ENCODE results near the gene SPARC. TPM values are rescaled to one million over a fixed set of nuclear protein-coding genes. Genes with fewer than 3 reads are reported as not detected.

The SPARC gene
- total RNA-seq, 2 experiments from 2014 or later, result not detected

DNA sequence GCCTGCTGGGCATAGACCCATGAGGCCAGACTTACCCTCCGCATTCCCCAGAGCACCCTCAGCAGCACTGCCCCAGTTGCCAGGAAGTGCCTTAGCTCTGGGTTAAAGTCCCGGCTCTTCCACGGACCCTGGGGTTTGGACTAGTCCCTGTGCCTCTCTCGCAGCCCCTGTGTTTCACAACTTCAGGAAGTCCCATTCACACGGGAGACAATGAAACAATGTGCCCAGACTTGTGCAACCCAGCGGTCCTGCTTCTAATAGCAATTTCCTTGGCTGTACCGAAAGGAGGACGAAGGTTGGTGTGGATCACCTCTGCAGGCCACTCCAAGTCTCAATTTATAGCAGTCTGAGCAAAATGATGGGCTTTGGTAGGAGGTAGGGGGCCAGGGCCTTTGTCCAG lies 53.8 kb downstream of the SPARC start:
- intact Hi-C loops (cut with micrococcal nuclease), result no loop called here
- H3K4me1 Mint-ChIP-seq (ENCODE audit: low read depth), result no peaks in the 10 kb centered on the region
- H3K4me3 Mint-ChIP-seq, result no peak overlapping the region

DNA sequence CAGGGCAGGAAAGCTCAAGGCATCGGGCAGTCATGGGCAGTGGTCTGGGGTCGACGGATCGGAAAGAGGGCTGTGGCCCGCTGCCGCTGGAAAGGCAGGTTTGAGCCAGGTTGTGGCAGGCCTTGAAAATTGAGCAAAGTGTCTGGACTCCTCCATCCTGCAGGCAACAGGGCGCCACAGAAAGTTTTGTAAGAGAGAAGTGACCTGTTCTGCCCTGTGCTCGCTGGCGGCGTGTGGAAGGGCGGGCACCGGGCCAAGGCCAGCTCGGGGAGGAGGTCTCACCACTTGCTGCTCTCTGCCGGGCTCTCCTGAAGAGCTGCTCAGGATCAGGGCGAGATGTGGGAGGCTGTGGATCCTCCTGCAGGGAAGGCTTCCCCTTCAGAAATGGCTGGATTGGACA lies 54.2 kb downstream of the SPARC start:
- Mint-ChIP-seq H3K4me1 (ENCODE audit: low read depth) (no peaks in the 10 kb centered on the region), H3K36me3 (ENCODE audit: low read depth) (no peaks in the 10 kb centered on the region), H3K9me3 (no peaks in the 10 kb centered on the region), H3K27ac (no peak overlapping the region), H3K4me3 (no peak overlapping the region), H3K27me3 (peaks cover 2% of the 10 kb centered on the region)
- TF ChIP-seq, protein P1, sequence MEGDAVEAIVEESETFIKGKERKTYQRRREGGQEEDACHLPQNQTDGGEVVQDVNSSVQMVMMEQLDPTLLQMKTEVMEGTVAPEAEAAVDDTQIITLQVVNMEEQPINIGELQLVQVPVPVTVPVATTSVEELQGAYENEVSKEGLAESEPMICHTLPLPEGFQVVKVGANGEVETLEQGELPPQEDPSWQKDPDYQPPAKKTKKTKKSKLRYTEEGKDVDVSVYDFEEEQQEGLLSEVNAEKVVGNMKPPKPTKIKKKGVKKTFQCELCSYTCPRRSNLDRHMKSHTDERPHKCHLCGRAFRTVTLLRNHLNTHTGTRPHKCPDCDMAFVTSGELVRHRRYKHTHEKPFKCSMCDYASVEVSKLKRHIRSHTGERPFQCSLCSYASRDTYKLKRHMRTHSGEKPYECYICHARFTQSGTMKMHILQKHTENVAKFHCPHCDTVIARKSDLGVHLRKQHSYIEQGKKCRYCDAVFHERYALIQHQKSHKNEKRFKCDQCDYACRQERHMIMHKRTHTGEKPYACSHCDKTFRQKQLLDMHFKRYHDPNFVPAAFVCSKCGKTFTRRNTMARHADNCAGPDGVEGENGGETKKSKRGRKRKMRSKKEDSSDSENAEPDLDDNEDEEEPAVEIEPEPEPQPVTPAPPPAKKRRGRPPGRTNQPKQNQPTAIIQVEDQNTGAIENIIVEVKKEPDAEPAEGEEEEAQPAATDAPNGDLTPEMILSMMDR (IDR thresholded peaks at IDR 0.05), result no peak
- intact Hi-C loops (cut with micrococcal nuclease), result no loop called here
- ATAC-seq, result no peak
- ChIA-PET CTCF (interaction anchor here (0.9 to 1.1 kb wide), 2 partner anchors 18 to 26 kb away, joined by 3 to 4 read pairs; no protein-coding TSS in a partner anchor), POLR2A (no interaction called here)
- no peak for DNase-seq

More for the DNA sequence above, 53.8 kb downstream of the SPARC start:
- DNase-seq (no peak), ATAC-seq (no peak)
- POLR2A ChIA-PET, result no interaction called here
- no peak overlapping the region for H3K27ac Mint-ChIP-seq
- CTCF ChIA-PET, result interaction anchor here (0.9 to 1.1 kb wide), 2 partner anchors 18 to 26 kb away, joined by 3 to 4 read pairs; no protein-coding TSS in a partner anchor
- no peaks in the 10 kb centered on the region for H3K36me3 Mint-ChIP-seq (ENCODE audit: low read depth)
- H3K9me3 Mint-ChIP-seq, result no peaks in the 10 kb centered on the region
- peaks cover 2% of the 10 kb centered on the region for H3K27me3 Mint-ChIP-seq
- TF ChIP-seq, protein P1 (IDR thresholded peaks at IDR 0.05), result no peak

GRCh38 chr5:151631941-151632340 lies 54.8 kb downstream of the SPARC start:
- H3K9me3 Mint-ChIP-seq, result no peaks in the 10 kb centered on the region
- ChIA-PET CTCF (interaction anchor here (1.1 kb wide), 1 partner anchor 27 kb away, joined by 4 read pairs; no protein-coding TSS in a partner anchor), POLR2A (no interaction called here)
- no peak for ATAC-seq
- intact Hi-C loops (cut with micrococcal nuclease), result no loop called here
- peaks cover 2% of the 10 kb centered on the region for H3K27me3 Mint-ChIP-seq
- no peaks in the 10 kb centered on the region for H3K4me1 Mint-ChIP-seq (ENCODE audit: low read depth)
- no peak overlapping the region for H3K4me3 Mint-ChIP-seq
- H3K36me3 Mint-ChIP-seq (ENCODE audit: low read depth), result no peaks in the 10 kb centered on the region
- TF ChIP-seq, protein P1 (IDR thresholded peaks at IDR 0.05), result no peak
- no peak overlapping the region for H3K27ac Mint-ChIP-seq
- DNase-seq, result no peak

GRCh38 chr5:151630088-151630487 lies 56.6 kb downstream of the SPARC start:
- ChIA-PET POLR2A (no interaction called here), CTCF (no interaction called here)
- Mint-ChIP-seq H3K4me1 (ENCODE audit: low read depth) (no peaks in the 10 kb centered on the region), H3K9me3 (no peaks in the 10 kb centered on the region), H3K27me3 (peaks cover 2% of the 10 kb centered on the region), H3K4me3 (no peak overlapping the region), H3K27ac (no peak overlapping the region), H3K36me3 (ENCODE audit: low read depth) (no peaks in the 10 kb centered on the region)
- no peak for DNase-seq
- TF ChIP-seq, protein P1 (IDR thresholded peaks at IDR 0.05), result no peak
- ATAC-seq, result no peak
- intact Hi-C loops (cut with micrococcal nuclease), result no loop called here

DNA sequence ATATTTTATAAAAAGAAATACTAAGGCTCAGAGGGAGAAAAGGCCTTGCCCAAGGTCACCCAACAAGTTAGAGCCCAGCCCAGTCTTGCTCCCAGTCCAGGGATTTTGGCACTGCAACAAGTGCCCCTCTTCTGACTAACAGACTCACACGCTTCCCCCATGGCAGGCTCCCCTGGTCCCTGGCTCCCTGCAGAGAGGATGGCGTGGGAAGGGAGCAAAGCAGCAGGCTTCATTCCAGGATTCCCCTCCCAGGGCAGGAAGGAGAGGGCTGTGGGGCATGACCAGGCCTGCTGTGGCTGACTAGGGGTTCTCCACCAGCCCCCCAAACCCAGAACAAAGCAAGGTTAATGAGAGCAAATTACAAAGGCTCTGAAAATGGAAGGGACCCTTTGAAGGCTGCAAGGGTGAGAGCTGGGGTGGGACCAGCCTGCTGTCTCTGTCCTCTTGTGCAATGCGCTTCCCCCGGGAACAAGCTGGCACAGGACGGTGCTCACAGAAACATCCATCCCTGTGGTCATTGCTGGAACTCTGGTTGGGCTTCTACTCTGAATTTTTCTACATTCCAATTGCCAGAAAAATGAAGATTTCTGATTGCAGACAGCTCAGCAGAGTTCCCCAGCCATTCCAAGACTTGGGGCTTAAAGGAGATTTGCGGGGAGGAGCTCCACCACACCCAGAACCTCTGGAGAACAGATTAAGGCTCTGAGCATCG lies 58.4 kb downstream of the SPARC start:
- no peak overlapping the region for H3K4me3 Mint-ChIP-seq
- peaks cover 2% of the 10 kb centered on the region for H3K27me3 Mint-ChIP-seq
- no peaks in the 10 kb centered on the region for H3K9me3 Mint-ChIP-seq
- H3K36me3 Mint-ChIP-seq (ENCODE audit: low read depth), result no peaks in the 10 kb centered on the region
- TF ChIP-seq, protein P1 (IDR thresholded peaks at IDR 0.05), result no peak
- intact Hi-C loops (cut with micrococcal nuclease), result no loop called here
- H3K27ac Mint-ChIP-seq, result no peak overlapping the region
- ATAC-seq, result no peak
- no peak for DNase-seq
- ChIA-PET POLR2A (no interaction called here), CTCF (interaction anchor here (1.0 kb wide), 1 partner anchor 8 kb away, joined by 3 read pairs; no protein-coding TSS in a partner anchor)
- H3K4me1 Mint-ChIP-seq (ENCODE audit: low read depth), result no peaks in the 10 kb centered on the region
